Mammary epithelial cell (primary cell): ENCODE measurements around the gene ARHGEF25.
"Not testable (repeated sequence)": the region's sequence is repeated elsewhere in the genome, so short reads cannot be mapped to it uniquely, and the experiment has no call there.

Experiments used
- CTCF ChIP-seq, 2 donors: IDR thresholded peaks in 1 of 2; conservative IDR thresholded peaks in 1 of 2; 2 replicates each; pipeline ENCODE4 v1.5.1; 2011 to 2012; ENCODE audit warnings: inconsistent platforms in 2 of 2, low read length in 2 of 2, mild to moderate bottlenecking in 2 of 2, control low read depth in 1 of 2, low read depth in 1 of 2; ENCODE audit not compliant: insufficient read depth in 1 of 2; ENCODE audit errors: extremely low read depth in 1 of 2
- EZH2 ChIP-seq: IDR thresholded peaks from 2 replicates; pipeline ENCODE4 v1.6.1; 2012; ENCODE audit warnings: low read length, inconsistent platforms, borderline replicate concordance

GRCh38 chr12:57665066-57665820 is 54.0 kb downstream of the ARHGEF25 start:
- TF ChIP-seq CTCF (conservative IDR thresholded peaks at IDR 0.05 in 1 of 2, IDR thresholded peaks at IDR 0.05 in 1 of 2; ENCODE audit: extremely low read depth in 1 of 2, insufficient read depth in 1 of 2, low read depth in 1 of 2, low read length in 2 of 2); EZH2: not testable (repeated sequence)
